DOHH2 (cell line): ENCODE data around the gene HINFP.
"Not testable (repeated sequence)": the region's sequence is repeated elsewhere in the genome, so short reads cannot be mapped to it uniquely, and the experiment has no call there.

ENCODE experiments used
- EZH2phosphoT487 ChIP-seq: fragments of 200-600 bp; sonication (generic); IDR thresholded peaks from 2 replicates; pipeline ENCODE4 v1.6.1; 2017; ENCODE audit warnings: borderline replicate concordance, mild to moderate bottlenecking, antibody characterized with exemption, low read length, moderate library complexity, mixed read lengths
- TF ChIP-seq, protein P1 (sequence below): fragments of 200-600 bp; sonication (generic); IDR thresholded peaks from one replicate; pipeline ENCODE4 v1.5.1; 2014; ENCODE audit warnings: antibody characterized with exemption, mild to moderate bottlenecking, low read depth, low read length; ENCODE audit not compliant: poor library complexity, severe bottlenecking

DNA sequence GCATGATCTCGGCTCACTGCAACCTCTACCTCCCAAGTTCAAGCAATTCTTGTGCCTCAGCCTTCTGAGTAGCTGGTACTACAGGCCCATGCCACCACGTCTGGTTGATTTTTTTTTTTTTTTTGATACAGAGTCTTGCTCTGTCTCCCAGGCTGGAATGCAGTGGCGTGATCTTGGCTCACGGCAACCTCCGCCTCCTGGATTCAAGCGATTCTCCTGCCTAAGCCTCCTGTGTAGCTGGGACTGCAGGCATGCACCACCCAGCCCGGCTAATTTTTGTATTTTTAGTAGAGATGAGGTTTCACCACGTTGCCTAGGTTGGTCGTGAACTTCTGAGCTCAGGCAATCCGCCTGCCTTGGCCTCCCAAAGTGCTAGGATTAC is 45.7 kb downstream of the HINFP start:
- TF ChIP-seq, protein P1, sequence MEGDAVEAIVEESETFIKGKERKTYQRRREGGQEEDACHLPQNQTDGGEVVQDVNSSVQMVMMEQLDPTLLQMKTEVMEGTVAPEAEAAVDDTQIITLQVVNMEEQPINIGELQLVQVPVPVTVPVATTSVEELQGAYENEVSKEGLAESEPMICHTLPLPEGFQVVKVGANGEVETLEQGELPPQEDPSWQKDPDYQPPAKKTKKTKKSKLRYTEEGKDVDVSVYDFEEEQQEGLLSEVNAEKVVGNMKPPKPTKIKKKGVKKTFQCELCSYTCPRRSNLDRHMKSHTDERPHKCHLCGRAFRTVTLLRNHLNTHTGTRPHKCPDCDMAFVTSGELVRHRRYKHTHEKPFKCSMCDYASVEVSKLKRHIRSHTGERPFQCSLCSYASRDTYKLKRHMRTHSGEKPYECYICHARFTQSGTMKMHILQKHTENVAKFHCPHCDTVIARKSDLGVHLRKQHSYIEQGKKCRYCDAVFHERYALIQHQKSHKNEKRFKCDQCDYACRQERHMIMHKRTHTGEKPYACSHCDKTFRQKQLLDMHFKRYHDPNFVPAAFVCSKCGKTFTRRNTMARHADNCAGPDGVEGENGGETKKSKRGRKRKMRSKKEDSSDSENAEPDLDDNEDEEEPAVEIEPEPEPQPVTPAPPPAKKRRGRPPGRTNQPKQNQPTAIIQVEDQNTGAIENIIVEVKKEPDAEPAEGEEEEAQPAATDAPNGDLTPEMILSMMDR: not testable (repeated sequence)
- not testable (repeated sequence) for TF ChIP-seq EZH2phosphoT487
